Prostate gland (tissue), 2 donors: ENCODE results near the gene SPATA16.

Experiments
- CTCF ChIP-seq, 4 experiments: fragments of 200-600 bp in 2 of 4; fragments of 450-650 bp in 2 of 4; sonication (generic) in 2 of 4; IDR thresholded peaks; 1 replicate in 3 of 4; 2 replicates in 1 of 4; pipeline ENCODE4 v1.5.1; 2016 to 2019; ENCODE audit warnings: antibody characterized with exemption in 4 of 4, mild to moderate bottlenecking in 2 of 4, moderate library complexity in 2 of 4
- POLR2A ChIP-seq: fragments of 450-650 bp; IDR thresholded peaks from one replicate; pipeline ENCODE4 v1.6.1; 2016; ENCODE audit warnings: antibody characterized with exemption, mild to moderate bottlenecking

GRCh38 chr3:172993412-172993811 is 147.6 kb downstream of the SPATA16 start:
- no peak for TF ChIP-seq CTCF (IDR thresholded peaks at IDR 0.05)
- no peak for TF ChIP-seq POLR2A
